AML-193 (cell line): ENCODE measurements around the gene UNC13C.
A peak's percentile ranks its signal among the peaks of the same experiment; 100 is the strongest.
"Not testable (repeated sequence)": the region's sequence is repeated elsewhere in the genome, so short reads cannot be mapped to it uniquely, and the experiment has no call there.

Source experiments
- DNase-seq, 2 experiments: peaks; one replicate each; lab custom pipeline; 2025; lab: John Stamatoyannopoulos, UW

Gene UNC13C

GRCh38 chr15:53978253-53978906, at the start of gene UNC13C:
Gene UNC13C, plus strand, starts transcription at chr15:53978441. Its CDS starts 34,463 bp downstream, at chr15:54012904.
- no peak for DNase-seq

GRCh38 chr15:53936137-53936536, 42.1 kb upstream of the UNC13C start:
- no peak for DNase-seq

DNA sequence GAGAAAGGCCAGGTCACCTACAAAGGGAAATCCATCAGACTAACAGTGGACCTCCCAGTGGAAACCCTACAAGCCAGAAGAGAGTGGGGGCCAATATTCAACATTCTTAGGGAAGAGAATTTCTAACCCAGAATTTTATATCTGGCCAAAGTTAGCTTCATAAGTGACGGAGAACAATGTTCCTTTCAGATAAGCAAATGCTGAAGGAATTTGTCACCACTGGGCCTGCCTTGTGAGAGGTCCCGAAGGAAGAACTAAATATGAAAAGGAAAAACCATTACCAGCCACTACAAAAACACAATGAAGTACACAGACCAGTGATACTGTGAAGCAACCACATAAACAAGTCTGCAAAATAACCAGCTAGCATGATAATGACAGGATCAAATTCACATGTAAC, 40.6 kb upstream of the UNC13C start:
- not testable (repeated sequence) for DNase-seq

DNA sequence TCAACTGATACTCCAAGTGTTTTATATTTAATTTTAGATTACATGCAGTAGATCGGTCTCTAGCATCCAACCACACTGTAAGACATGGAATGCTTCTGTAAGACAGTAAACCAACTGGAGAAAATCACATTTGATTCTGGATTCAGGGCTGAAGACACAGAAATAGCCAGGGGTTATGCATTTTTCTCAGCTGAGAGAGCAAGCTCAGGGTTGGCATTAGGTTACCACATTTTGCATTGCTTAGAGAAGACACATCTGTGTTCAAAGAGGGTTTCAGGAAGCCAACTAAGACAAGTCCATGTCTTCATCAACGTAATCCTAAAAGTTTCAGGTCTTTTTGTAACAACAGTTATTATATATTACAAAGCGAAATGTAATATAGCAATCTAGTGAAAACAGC, 27.7 kb upstream of the UNC13C start:
- no peak for DNase-seq

DNA sequence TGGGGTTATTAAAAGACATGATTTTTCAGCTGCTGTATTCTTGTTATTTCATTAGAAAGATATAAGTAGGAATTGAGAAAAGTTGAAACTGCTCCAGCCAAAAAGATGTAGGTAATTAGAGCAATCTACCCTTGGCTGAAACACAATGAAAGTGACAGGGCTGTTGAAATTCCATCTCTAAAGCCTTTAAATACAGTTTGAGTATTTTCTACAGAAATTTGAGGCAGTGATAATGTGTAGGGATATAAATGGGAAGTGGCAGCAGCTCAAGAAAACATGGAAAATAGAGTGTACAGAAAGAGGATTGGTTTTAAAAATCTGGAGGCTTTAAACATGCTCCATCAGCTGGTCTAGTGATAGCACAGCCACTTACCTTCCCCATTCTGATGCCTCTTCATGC, 22.8 kb upstream of the UNC13C start:
- DNase-seq: no peak

DNA sequence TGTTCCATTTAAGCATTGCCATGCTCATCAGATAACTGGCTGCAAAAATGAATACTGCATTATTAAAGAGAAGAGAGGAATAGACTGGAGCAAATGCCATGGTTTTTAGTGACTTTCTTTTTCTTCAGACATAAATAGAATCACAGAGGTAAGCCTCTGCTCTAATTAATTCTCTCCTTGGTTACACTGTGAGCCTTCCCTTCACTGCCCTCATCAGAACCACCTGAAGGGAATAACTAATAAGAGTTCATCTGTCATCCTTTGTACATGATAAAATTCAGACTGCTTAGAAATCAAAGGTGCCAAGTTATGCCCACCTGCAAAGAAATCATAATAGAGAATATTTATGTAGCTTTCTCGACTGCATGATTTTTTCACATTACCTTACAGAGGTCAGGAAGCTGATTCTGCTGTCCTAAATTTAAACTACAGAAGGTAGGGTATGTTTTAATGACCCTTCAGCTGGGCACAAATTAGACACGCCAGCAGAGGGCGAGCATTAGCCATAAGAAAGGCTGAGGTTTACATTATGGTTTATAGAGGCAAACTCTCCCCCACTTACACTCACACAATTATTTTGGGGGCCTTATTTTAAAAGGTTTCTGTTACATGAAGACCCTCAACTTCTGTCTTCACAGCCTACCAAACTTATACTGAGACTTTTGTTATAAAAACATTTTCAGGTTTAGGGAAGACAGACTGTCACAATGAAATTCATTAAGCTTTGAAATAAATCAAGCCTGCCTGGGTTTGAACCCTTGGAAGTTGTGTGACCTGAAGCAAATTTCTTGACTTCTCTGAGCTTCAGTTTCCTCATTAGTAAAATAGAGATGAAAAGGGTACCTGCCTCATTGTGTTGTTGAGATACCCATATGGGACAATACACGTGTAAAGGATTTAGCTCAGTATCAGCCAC, 15.3 kb upstream of the UNC13C start:
- peak; percentile 8 to 9 for DNase-seq

DNA sequence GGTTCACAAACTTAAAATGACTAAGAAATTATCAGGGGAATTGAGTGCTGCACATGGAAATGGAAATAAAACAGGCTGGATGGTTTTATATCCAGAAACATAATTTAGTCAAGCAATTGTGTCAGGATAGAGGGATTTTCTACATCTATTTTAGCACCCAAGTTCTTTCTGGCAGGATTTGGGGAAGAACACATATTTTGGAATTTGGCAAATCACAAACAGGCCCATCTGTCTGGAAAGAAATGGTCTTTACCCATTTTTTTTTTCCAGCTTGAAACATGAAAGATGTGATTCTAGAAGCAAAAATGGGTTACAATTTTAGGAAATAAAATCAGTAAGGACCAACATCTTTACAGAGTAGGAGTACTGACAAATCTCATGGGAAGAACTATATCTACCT, 14.4 kb upstream of the UNC13C start:
- DNase-seq: no peak

- DNase-seq: no peak
These were observed 4.1 kb upstream of the UNC13C start for GRCh38 chr15:53974121-53974520.

DNA sequence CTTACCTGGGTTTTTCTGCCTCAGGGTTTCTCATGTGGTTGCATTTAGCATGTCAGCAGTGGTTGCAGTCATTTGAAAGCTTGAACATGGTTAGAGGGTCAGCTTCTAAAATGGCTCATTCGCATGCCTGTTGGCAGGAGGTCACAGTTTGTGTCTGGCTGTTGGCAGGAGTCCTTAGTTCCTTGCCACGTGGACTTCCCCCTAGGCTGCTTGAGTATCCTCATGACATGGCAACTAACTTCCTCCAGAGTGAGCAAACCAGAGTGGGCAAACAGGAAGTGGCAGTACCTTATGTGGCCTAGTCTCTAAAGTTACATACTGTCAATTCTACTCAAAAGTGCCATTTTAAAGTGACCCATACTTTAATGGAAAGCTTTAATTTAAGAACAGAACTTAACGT, 3.4 kb upstream of the UNC13C start:
- no peak for DNase-seq

GRCh38 chr15:53976844-53977392, 1.3 kb upstream of the UNC13C start:
- DNase-seq: no peak

GRCh38 chr15:53979051-53979788, 979 bp downstream of the UNC13C start:
- DNase-seq: no peak

- DNase-seq: no peak
These were observed 1.8 kb downstream of the UNC13C start for GRCh38 chr15:53980021-53980420.

DNA sequence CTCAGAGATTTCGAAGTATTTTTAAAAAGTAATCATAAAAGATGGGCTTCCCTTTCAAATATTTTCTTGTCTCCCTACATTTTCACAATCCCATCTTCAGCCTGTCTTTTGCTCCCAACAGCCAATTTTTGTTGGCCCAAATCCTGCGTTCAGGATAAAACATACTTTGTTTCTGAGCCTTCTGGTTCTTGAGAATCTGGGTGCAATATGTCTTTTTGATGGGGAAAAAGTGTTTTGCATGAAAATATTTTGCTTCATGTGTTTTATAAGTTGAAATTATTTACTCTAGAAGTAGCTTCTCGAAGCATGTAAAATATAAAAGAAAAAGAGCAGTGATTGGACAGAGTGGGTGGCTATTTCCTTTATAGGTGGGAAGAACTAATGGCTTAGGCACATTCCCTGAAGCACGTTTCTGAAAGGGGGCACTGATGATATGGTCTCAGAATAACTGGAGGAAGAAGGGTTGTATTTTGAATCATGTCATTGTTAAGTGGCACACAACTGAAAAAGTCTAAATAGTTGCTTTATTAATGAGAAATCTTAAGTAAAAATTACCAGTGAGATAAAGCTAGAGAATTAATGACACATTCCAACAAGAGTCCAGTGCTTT, 3.9 kb downstream of the UNC13C start:
- DNase-seq: no peak

GRCh38 chr15:53982876-53983275, 4.6 kb downstream of the UNC13C start:
- no peak for DNase-seq

DNA sequence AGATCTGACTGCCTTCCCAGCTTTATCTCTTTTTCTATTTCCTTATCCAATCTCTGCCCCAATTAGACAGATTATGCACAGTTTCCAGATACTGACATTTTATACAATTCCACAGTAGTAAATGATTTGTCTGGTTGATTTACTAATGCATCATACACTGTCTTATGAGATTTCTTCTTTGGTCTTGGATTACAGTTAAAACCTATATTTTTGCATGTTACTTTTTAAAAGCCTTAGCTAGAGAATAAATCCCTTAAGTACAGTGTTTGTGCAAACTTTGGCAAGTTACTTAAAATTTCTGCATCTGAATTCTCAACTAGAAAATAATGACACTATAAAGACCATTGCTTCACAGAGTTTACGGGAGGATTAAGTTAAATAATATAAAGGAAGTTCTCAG, 6.0 kb downstream of the UNC13C start:
- no peak for DNase-seq

- no peak for DNase-seq
These were observed 7.3 kb downstream of the UNC13C start for GRCh38 chr15:53985562-53985961.

DNA sequence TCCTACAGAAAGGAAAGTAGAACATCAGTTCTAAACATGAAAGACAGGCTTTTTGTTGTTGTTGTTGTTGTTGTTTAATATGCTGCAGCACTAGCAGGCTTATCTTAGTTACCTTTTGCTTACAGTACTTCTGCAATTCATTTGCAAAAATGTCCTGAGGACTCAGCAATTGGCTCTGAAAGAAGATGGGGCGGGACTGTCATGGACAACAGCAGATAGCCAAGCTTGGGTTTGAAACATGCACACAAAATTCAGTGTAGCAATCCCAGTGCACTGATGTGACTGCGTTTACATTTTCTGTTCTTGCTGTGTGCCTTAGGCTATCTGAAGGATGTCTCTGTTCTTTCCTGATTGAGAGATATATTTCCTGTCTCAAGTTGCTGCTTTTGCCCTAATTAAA, 9.2 kb downstream of the UNC13C start:
- no peak for DNase-seq

GRCh38 chr15:54007256-54007655, 29.0 kb downstream of the UNC13C start:
- no peak for DNase-seq

- DNase-seq: no peak
These were observed 33.4 kb downstream of the UNC13C start for GRCh38 chr15:54011656-54012055.

- DNase-seq: no peak
These were observed 35.9 kb downstream of the UNC13C start for GRCh38 chr15:54014067-54014655.

DNA sequence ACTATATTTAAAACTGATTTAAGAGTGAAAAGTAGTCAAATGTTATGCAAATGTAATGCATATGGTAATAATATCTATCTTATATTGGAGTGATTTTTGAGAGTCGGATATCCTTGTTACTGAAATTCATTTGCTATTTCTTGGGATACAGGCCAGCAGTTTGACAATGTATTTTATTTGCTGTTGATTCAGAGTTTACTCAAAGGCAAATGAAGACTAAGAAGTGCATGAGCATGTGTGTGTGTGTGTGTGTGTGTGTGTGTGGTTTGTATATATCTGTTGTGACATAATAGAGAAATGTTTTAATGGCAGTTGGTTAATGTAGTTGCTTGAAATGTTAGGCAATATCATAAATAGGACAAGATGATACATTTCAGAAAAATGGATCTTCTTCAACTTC, 39.0 kb downstream of the UNC13C start:
- DNase-seq: no peak

DNA sequence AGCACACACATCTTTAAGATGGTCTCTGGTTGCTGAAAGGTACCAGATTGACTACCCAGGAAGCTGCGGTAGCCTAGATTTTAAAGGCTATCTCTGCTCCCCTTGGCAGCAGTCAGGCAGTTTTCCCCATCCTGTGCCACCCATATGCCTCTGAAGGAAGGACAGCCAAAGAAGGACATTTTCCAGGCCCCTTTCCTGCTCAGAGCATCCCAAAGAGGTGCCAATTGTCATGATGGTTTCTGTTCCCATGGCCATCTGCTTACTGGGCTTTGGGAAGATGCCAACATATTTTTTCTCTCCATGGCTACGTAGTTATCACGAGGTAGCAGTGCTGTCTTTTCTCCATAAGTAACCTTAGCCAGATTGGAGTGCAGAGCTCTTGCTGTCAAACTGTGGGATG, 39.7 kb downstream of the UNC13C start:
- DNase-seq: no peak
